Embryonic facial prominence (tissue), 1 donor: ENCODE results near the gene P2RY2.
"Not testable (repeated sequence)": the region's sequence is repeated elsewhere in the genome, so short reads cannot be mapped to it uniquely, and the experiment has no call there.

Experiments
- DNase-seq: peaks from one replicate; pipeline ENCODE4 v3.0.0-alpha.2; 2016; ENCODE audit errors: extremely low spot score

The P2RY2 gene

GRCh38 chr11:73227571-73228211 lies 9.6 kb downstream of the P2RY2 start:
- DNase-seq = no peak

GRCh38 chr11:73228268-73229134 lies 10.4 kb downstream of the P2RY2 start:
- DNase-seq = no peak

- no peak for DNase-seq
Measured at GRCh38 chr11:73229321-73229895, 11.3 kb downstream of the P2RY2 start.

- DNase-seq = no peak
Measured at GRCh38 chr11:73229896-73230875, 12.1 kb downstream of the P2RY2 start.

- DNase-seq = no peak
Measured at GRCh38 chr11:73230931-73231330, 12.8 kb downstream of the P2RY2 start.

- DNase-seq = not testable (repeated sequence)
Measured at GRCh38 chr11:73232487-73232886, 14.4 kb downstream of the P2RY2 start.

GRCh38 chr11:73233211-73233610 lies 15.1 kb downstream of the P2RY2 start:
- DNase-seq = no peak

- DNase-seq = no peak
Measured at GRCh38 chr11:73233692-73234470, 15.8 kb downstream of the P2RY2 start.

GRCh38 chr11:73234471-73235181 lies 16.5 kb downstream of the P2RY2 start:
- no peak for DNase-seq

- no peak for DNase-seq
Measured at GRCh38 chr11:73235236-73235786, 17.2 kb downstream of the P2RY2 start.

GRCh38 chr11:73236205-73236765 lies 18.2 kb downstream of the P2RY2 start:
- DNase-seq = no peak

GRCh38 chr11:73236854-73237253 lies 18.8 kb downstream of the P2RY2 start:
- no peak for DNase-seq

GRCh38 chr11:73237471-73238290 lies 19.6 kb downstream of the P2RY2 start:
- DNase-seq = no peak

- DNase-seq = no peak
Measured at GRCh38 chr11:73239111-73239521, 21.0 kb downstream of the P2RY2 start.

GRCh38 chr11:73239571-73240189 lies 21.6 kb downstream of the P2RY2 start:
- no peak for DNase-seq

GRCh38 chr11:73240190-73240781 lies 22.2 kb downstream of the P2RY2 start:
- no peak for DNase-seq

- DNase-seq = no peak
Measured at GRCh38 chr11:73241300-73241699, 23.2 kb downstream of the P2RY2 start.
